GM19025 (cell line): ENCODE data around the gene PARL.
"Not testable (repeated sequence)": the region's sequence is repeated elsewhere in the genome, so short reads cannot be mapped to it uniquely, and the experiment has no call there.

Experiments
- ATAC-seq: cut with Tn5 transposase; IDR thresholded peaks from one replicate; pipeline ENCODE4 v1.9.1; 2021; ENCODE audit warnings: mild to moderate bottlenecking, low read depth, moderate library complexity; ENCODE audit not compliant: unreplicated experiment

The PARL gene

DNA sequence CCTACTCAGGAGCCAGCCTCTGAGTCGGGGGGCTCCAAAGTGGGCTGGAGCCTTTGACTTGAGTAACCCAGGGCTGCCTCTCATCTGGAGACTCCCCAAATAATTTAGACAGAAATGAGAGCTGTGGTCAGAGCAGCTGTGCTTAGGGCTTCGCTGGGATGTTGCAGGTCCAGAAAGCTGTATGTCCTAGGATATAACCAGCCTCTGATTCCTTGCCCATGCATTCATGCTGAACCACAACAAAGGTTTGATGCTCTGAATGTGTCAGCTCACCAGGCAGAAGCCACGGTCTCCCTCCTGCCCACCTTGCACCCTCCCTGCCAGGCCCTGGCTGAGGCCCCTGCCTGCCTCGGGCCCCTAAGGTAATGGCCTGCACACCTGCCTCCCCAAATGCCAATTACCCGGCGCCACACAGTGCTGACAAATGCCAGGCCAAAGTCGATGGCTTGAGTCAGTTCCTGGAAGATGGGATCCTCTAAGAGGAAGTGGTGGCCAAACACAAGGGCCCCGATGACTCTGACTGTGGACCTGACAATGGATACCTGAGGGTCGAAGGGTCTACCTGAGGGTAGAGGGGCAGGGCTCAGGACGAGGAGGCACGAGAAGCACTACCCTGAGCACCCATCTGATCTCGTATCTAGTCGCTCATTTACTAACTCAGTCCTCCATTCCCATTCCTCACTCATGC lies 21.7 kb upstream of the PARL start:
- ATAC-seq: no peak

DNA sequence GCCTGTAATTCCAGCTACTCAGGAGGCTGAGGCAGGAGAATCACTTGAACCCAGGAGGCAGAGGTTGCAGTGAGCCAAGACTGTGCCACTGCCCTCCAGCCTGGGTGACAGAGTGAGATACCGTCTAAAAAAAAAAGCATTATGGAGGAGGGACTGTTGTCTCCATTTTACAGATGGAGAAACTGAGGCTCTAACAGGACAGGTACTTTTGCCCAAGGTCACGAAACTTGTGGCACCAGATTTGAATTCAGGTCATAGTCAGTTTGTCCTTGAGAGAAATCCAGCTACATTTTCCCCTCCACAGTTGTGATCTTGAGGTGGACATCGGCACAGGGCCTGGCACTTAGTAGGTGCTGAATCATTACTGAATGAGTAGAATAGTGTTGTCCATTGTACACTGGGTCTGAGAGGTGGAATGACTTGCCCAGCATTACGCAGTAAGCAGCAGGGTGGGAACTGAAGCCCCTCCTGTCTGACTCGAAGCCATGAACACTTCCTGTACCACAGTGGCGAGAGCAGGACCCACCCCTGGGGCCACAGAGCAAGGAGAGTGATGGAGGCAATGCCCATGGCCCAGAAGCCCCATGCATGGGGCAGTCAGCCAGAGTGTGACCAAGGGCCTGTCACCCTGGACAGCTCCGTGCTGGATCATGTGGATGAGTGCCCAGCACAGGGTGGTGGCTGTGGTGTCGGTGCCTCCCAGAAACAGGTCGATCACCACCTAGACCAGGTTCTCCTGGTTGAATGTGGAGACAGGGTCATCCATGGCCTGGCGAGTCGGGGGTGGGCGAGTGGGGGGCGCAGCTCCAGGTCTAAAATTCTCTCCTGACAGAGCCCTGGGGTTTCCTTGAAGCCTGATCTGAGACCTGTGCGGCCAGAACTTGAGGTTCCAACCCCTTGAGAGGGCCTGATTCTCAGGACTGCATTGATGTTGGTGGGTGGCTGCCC lies 20.4 kb upstream of the PARL start:
- no peak for ATAC-seq

DNA sequence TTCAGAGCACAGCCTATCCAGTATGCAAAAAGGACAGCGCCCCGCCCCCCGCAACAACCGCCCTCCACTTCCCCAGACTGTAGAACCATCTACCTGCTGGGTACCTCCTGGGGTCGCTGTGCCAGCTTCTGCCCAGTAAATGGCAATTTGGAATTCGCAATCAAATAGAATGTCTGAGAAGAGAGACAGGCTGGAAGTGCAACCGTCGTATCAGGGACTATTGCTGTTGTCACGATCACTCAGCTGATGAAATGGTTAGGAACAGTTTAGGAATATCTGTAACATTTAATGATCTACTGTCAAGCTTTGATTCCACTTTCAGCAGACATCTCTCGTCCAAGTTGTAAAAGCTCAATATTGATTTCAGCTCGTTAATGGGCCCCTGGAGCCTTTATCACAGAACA lies 13.3 kb upstream of the PARL start:
- ATAC-seq: no peak

DNA sequence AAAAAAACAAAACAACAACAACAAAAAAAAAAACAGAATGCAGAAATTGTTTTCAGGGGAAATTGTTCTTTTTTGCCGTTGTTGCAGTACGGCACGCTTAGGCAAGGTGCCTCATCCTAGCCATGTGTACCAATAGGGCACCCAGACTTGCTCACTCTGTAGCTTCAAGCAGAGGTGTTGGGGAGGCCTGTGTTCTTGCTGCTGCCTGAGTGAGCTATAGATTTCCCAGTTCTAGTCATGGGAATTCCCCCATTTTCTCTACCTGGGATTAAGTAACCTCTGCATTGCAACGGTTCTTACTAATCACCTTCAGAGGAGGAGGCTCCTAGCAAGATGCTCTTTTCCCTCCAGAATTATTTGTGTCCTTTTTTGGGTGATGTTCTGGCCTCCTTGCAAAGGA lies 12.9 kb upstream of the PARL start:
- no peak for ATAC-seq

DNA sequence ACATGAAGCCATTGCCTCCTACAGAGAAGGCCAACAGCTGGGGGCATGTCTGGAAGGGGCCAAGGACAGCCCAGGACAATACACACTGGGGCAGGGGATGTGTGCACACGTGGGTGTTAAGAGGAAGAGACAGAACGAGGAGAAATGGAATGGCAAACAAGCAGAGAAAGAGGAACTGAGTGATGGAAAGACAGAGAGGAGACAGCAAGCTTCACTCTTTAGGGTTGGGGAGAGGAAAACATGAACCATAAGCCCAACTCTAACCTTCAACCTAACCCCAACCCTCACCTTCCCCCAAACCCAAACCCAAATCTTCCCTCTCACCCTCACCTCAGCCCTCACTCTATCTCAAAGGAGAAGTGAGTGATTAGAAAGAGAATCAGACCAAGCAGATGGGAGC lies 11.9 kb upstream of the PARL start:
- ATAC-seq: no peak

DNA sequence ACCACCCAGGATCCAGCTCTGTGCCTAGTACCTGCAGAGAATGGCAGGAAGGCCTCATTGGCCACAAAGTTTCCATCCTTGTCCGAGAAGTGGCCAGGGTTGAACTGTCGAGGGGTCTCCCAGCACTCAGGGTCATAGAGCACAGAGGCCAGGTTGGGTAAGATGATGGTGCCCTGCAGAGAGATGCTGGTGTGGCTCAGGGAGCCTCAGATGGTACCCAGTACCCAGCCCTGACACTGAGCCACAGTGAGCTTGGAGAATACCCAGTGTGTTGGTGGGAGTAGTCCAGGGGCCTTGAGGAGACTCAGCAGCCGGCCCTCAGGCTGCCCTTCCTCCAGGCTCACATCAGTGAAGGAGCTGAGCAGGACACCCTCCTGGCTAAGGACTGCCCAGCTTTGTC lies 11.5 kb upstream of the PARL start:
- ATAC-seq: no peak

DNA sequence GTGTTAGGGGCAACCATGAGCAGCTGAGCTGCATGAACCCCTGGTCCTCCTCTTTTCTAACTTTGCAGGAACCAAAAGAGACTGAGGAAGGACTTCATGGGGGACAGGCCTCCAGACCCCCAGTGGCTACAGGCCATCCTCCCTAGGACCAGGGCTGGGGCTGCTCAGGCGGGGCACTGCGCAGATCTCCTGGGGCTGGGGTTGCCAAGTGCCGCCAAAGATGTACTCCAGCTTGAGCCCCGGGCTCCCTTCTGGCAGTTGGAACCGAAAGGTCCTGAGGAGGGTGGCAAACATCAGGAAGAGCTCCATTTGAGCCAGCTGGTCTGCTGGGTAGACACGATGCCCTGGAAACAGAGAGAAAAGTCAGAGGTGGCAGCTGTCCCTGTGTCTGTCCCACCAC lies 11.1 kb upstream of the PARL start:
- ATAC-seq: no peak

DNA sequence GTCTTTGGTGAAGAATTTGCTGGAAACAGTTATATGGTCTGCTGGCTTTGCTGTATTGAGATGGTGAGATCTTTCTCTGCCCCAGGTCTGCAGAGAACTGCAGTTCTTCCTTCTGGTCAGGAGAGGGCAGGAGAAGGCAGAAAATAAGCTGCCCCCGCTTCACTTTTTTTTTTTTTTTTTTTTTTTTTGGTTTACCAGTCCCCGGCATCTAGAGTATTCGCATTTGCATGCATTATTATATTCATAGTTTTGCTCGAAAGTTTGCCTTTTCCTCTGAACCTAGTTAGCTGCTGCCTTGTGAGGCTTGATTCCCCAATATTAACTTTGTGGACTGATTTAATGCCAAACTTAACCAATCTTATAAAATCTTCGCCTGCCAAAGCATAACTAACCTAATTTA lies 10.6 kb upstream of the PARL start:
- ATAC-seq: no peak

DNA sequence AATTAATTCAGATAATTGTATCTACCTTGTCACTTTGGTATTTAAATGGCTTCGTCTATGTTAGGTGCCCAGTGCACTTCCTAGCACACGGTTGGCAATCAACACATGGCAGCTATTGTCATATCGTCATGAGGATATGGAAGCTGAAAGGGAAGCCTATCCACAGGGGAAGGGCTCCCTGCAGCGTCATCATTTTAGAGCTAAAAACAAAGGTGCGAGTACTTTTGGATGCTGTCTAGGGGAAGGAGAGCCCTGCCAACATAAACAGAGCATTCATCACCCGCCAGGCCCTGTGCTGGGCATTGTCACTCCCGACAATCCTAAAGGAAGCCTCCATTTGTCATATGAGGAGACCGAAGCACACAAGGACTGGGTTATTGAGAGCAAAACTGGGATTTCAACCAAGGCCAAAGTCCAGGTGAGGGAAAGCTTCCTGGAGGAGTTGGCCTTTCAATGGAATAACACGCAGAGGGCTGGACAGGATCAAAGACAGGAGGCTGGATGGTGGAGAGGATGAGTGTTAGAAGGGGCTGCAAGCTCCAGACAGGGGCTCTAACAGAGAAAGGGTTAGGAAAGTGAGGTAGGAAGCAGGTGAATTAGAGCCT lies 8.0 kb upstream of the PARL start:
- ATAC-seq: no peak

DNA sequence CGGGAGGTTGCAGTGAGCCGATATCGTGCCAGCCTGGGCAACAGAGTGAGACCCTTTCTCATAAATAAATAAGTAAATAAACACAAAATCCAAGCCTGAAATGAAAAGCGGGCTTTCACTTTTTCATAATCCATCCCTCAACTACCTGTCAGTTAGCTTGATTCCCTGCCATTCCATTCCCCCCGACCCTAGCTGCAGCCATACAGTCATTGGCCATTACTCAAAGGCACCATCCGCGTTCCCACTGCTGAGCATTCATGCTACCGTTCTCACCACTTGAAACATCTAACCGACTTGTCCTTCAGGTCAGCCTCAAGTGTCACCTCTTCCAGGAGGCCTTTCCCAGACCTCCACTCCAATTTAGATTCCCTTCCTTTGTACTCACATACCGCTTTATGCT lies 1.1 kb upstream of the PARL start:
- ATAC-seq: no peak

DNA sequence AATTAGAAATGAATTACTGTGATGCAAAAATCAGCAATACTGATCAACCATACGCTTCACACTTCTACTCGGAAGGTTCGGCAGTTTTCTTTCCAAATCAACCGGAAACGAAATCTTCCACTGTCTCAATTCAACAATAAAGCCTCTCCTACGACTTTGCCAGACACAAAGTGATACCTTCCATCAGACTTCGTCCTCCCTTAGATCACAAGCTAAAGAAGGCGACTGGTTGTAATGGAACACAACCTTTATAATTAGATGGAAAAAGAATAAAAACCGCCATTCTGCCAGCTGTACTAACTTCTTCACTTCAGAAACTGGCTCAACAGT lies 618 bp downstream of the PARL start:
- no peak for ATAC-seq

DNA sequence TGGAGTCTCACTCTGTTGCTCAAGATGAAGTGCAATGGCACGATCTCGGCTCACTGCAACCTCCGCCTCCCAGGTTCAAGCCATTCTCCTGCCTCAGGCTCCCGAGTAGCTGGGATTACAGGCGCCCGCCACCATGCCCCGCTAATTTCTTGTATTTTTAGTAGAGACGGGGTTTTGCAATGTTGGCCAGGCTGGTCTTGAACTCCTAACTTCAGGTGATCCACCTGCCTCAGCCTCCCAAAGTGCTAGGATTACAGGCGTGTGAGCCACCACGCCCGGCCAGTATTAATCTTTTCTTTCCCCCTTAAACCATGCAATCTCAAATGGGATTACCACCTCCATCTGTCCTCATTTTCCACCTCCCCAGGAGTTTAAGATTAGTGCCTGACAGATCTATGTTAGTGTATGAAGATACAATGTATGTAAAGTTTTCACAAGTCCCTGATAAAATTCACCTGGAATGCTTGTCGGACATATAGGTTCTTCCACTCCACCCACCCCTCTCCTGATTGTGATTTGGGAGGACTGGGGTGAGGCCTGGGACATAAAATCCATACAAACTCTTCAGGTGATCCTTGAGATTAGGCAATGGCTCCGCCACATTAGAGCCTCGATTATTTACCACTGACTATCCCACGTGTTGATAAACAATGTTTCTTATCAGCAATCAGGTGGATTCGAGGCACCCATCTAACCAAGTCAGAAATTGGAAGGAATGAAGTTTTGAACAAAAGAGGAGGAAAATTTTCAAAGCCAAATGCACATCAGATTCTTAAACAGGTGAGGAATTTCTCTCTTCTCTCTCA lies 1.2 kb downstream of the PARL start:
- ATAC-seq: no peak

DNA sequence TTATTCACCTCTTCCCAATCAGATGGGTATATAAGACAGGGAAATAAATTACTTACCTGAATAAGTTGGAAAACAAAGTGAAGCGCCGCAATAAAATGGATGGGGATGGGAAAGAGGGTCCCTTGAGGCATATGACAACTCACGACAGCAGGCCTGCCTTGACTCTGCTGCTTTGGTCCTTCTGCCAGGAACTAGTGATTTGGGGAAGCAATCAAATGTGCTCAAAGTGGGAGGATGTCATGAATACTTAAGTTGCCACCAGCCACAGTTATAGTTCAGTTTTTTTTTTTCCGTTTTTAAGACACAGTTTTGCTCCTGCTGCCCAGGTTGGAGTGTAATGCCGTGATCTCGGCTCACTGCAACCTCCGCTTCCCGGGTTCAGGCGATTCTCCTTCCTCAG lies 4.6 kb downstream of the PARL start:
- no peak for ATAC-seq

DNA sequence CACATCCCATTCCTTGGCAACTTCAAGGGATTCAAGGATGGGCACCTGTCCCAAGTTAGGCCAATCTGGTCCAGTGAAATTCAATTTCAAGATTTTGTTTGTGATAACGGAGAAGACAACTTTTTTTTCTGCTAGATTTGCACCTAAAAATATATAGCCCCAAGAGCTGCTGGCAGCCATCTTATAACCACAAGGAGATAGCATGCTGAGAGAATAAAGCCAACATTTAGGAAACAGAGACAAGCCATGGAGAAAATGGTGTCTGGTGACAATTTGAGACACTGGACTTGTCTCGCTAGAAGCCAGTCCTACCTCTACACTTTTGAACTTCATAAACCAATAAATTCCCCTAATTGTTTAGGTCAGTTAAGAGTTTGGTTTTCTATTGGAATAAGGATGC lies 5.4 kb downstream of the PARL start:
- no peak for ATAC-seq

DNA sequence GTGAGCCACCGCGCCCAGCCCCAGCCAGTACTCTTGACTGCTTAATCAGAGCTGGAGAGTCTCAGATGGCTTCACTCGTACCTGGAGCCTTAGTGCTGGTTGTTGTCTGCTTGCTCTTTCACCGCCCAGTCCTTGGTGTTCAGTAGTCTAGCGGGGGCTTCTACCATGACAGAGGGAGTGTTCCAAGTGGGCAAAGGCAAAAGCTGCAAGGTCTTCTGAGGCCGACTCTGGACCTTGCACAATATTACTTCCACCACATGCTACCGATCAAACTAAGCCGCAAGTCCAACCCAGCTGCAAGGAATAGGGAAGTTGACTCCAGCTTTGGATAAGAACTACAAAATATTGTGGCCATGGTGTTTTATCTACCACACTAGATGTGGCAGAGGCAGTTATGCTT lies 6.6 kb downstream of the PARL start:
- no peak for ATAC-seq

DNA sequence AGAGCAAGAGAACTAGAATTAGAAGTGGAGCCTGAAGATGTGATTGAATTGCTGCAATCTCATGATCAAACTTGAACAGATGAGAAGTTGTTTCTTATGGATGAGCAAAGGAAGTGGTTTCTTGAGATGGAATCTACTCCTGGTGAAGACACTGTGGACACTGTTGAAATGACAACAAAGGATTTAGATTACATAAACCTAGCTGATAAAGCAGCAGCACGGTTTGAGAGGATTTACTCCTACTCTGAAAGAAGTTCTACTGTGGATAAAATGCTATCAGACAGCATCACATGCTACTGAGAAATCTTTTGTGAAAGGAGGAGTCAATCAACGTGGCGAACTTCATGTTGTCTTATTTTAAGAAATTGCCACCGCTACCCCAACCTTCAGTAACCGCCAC lies 7.5 kb downstream of the PARL start:
- not testable (repeated sequence) for ATAC-seq

DNA sequence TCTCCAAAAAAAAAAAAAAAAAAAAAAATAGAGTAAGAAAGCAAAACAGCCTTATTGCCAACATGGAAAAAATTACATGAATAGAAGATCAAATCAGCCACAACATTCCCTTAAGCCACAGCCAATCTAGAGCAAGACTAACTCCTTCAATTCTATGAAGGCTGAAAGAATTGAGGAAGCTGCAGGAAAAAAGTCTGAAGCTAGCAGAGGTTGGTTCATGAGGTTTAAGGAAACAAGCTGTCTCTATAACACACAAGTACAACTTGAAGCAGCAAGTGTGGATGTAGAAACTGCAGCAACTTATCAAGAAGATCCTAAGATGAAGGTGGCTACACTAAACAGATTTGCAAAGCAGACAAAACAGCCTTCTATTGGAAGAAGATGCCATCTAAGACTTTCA lies 9.3 kb downstream of the PARL start:
- no peak for ATAC-seq

DNA sequence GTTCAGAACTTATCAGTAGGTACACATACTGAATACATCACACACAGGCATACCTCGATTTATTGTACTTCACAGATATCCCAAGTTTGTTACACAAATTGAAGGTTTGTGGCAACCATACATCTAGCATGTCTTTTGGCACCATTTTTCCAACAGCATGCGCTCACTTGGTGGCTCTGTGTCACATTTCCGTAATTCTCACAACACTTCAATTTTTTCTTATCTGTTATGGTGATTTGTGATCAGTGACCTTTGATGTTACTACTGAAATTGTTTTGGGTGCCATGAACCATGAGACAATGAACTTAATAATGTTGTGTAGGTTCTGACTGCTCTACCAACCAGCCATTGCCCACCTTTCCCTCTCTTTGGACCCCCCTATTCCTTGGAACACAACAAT lies 10.8 kb downstream of the PARL start:
- ATAC-seq: no peak

DNA sequence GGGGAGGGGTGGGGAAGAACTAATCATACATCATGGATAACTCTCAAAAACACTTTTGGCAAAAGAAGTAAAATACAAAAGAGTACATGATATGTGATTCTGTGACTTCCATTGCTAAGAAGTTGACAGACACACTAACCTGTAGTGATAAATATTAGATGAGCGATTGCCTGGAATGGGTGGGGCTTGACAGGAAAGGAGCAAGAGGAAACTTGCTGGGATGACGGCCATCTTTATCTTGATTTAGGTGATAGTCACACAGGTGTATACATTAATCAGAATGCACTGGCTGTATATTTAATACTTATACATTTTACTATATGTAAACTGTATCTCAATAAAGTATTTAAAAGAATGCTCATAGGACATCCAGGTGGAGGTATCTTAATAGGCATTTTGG lies 13.1 kb downstream of the PARL start:
- no peak for ATAC-seq

DNA sequence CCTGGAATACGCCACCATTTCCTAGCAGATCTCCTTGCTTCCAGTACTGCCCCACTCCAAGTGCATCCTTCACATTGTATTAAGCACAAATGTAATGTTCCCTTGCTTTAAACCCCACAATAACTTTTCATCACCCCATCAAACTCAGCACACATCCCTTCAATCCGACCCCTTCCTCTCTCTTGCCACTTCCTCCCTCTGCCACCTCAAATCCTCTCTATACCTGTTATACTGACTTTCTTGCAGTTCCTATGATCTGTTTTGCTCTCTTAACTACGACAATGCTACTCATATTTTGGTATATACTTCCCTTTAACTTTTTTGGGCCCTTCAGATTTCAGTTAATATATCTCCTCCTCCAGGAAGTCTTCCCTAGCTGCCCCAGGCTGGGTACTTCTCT lies 14.1 kb downstream of the PARL start:
- ATAC-seq: no peak

DNA sequence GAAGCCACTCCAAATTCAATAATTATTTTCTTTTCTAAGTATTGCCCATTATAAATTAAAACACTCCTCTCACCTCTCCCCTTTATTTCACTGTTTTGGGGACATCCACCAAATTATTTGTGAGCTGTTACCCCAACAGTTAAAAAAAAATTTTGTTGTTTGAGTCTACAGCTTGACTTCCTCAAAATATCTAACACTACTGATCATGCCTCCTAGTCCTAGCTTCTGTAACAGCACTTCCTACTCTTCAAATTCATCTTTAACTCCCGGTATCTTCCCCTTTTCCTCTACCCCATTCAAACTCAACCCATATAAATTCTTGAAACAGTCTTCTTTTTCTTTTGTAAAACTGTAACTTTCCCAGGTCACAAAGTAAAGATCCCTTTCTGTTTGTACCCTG lies 15.9 kb downstream of the PARL start:
- no peak for ATAC-seq
